Esophagus squamous epithelium (tissue), 5 donors: ENCODE measurements around the gene TNS1. TPM values are rescaled to one million over a fixed set of nuclear protein-coding genes. Genes with fewer than 3 reads are reported as not detected.
A peak's percentile ranks its signal among the peaks of the same experiment; 100 is the strongest.
"Not testable (repeated sequence)": the region's sequence is repeated elsewhere in the genome, so short reads cannot be mapped to it uniquely, and the experiment has no call there.

Source experiments
- DNase-seq: peaks from one replicate; lab custom pipeline; 2025; lab: John Stamatoyannopoulos, UW
- H3K27ac ChIP-seq, 4 donors: fragments of 200-600 bp; sonication (generic); one replicate each; pipeline ENCODE4 v1.5.1; 2016 to 2019; ENCODE audit warnings: mild to moderate bottlenecking in 1 of 4
- H3K27me3 ChIP-seq, 4 donors: fragments of 200-600 bp; sonication (generic); 1 replicate in 3 of 4; 2 replicates in 1 of 4; pipeline versions ENCODE4 v1.5.1 to v1.6.0; 2017 to 2021; ENCODE audit warnings: antibody characterized with exemption in 1 of 4
- H3K36me3 ChIP-seq, 3 donors: fragments of 200-600 bp; sonication (generic); one replicate each; pipeline ENCODE4 v1.5.1; 2016 to 2019
- H3K4me1 ChIP-seq, 3 donors: fragments of 200-600 bp; sonication (generic); one replicate each; pipeline ENCODE4 v1.5.1; 2017 to 2019
- H3K4me3 ChIP-seq, 4 donors: fragments of 200-600 bp; sonication (generic); 1 replicate in 3 of 4; 2 replicates in 1 of 4; pipeline ENCODE4 v1.5.1; 2016 to 2019; ENCODE audit warnings: mild to moderate bottlenecking in 2 of 4, moderate library complexity in 1 of 4
- H3K9me3 ChIP-seq, 3 donors: fragments of 200-600 bp; sonication (generic); one replicate each; pipeline ENCODE4 v1.5.1; 2016 to 2019
- CTCF ChIP-seq, 6 experiments: fragments of 450-650 bp in 4 of 6; fragments of 200-600 bp in 2 of 6; sonication (generic) in 2 of 6; IDR thresholded peaks; one replicate each; pipeline ENCODE4 v1.5.1; 2016 to 2019; ENCODE audit warnings: antibody characterized with exemption in 6 of 6, mild to moderate bottlenecking in 4 of 6, moderate library complexity in 4 of 6
- POLR2A ChIP-seq, 4 donors: fragments of 450-650 bp; IDR thresholded peaks; one replicate each; pipeline ENCODE4 v1.6.1; 2017; ENCODE audit warnings: antibody characterized with exemption in 4 of 4, mild to moderate bottlenecking in 4 of 4, moderate library complexity in 3 of 4
- WGBS, 2 donors: methylation state at CpG; one replicate each; pipeline ENCODE4 v1.1.5; 2018; 5-methylcytosine and 5-hydroxymethylcytosine counted together
- intact Hi-C: fragments of 100-400 bp; cut with DNase I; formaldehyde crosslinking; loops from one replicate; pipeline ENCODE4 v1.15.0; 2022
- total RNA-seq, 4 donors: library from RNA; depleted of rRNA; stranded (reverse); fragments of >200 nt; gene quantifications; one replicate each; pipeline ENCODE4 v1.1.0, GENCODE V29; 2016
- donor health status: DM: yes; HTN: yes; CAD: no.

Gene TNS1
- total RNA-seq, 4 donors from 2014 or later, result 34.7 to 201 (median 59.2) TPM

- H3K36me3 ChIP-seq, result no peaks in the 10 kb centered on the region
- no peak overlapping the region for H3K27ac ChIP-seq
- DNase-seq, result no peak
- no peaks in the 10 kb centered on the region for H3K9me3 ChIP-seq
- H3K4me1 ChIP-seq, result peaks cover 18 to 61% (median 29%) of the 10 kb centered on the region in 3 donors
- no peak overlapping the region for H3K4me3 ChIP-seq
- intact Hi-C loops, result no loop called here
- no peaks in the 10 kb centered on the region for H3K27me3 ChIP-seq
- no peak for TF ChIP-seq POLR2A (IDR thresholded peaks at IDR 0.05)
- no peak for TF ChIP-seq CTCF (IDR thresholded peaks at IDR 0.05)
- 73 to 78% methylated on average over 1 to 4 of the region's 6 CpGs for WGBS, 2 donors
These were observed 18.3 kb upstream of the TNS1 start for GRCh38 chr2:218020966-218021535.

DNA sequence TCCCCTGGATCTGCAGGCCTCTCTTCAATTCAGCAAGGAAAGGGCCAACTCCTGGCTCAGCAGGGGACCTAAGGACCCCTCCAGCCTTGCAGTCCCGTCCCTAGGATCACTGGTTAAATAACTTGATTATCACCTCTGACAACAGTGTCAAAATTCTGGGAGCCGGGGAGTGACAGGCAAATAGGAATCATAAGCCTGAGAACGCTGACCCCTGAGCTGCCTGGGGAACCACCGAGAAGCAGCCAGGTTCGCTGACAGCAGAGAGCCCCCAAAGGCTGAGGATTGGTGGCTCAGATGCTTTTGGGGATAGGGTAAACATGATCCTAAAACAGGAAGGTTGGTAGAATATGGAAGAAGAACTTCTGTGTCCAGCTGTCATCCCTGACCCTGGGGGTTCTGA lies 17.5 kb upstream of the TNS1 start:
- Histone ChIP-seq H3K36me3 (no peaks in the 10 kb centered on the region), H3K4me3 (no peak overlapping the region), H3K27ac (no peak overlapping the region), H3K27me3 (no peaks in the 10 kb centered on the region), H3K9me3 (no peaks in the 10 kb centered on the region), H3K4me1 (peaks cover 18 to 61% (median 31%) of the 10 kb centered on the region in 3 donors)
- TF ChIP-seq CTCF (IDR thresholded peaks at IDR 0.05) (no peak), POLR2A (IDR thresholded peaks at IDR 0.05) (no peak)
- WGBS, 2 donors, result 60 to 96% methylated on average over 1 to 4 of the region's 5 CpGs
- no peak for DNase-seq
- intact Hi-C loops, result no loop called here

DNA sequence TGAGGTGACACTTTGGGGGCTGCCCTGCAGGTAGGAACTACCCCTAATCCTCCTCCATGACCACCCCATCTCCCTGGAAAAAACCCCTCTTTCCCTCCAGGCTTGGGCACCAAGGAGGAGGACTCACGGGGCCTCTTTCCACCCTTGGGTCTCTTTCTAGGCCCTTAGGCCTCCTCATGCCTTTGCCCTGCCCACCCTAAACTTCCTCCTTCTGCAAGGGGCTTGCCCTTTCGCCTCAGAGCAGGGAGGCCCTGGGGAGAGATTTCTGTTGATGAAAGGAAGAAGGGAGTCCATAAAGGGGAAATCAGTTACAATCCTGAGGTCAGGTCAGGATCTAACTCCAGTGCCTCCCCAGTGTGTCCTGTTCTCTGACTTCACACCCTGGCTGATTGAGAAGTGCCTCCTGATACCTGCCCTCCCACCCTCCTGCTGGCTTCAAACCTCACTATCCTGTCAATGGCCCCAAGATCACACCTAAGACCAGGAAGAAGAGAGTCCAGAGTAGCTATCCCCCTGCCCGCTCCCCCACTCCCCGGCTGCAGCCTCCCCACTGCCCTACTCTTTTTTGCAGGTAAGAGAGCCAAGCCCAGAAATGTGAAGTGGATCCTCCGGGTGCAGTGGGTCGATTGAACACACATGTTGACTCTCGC lies 16.7 kb upstream of the TNS1 start:
- no peak overlapping the region for H3K4me3 ChIP-seq
- H3K36me3 ChIP-seq, result no peaks in the 10 kb centered on the region
- 75 to 83% methylated on average over 4 to 6 of the region's 7 CpGs for WGBS, 2 donors
- peaks cover 14 to 57% (median 25%) of the 10 kb centered on the region in 3 donors for H3K4me1 ChIP-seq
- intact Hi-C loops, result no loop called here
- H3K9me3 ChIP-seq, result no peaks in the 10 kb centered on the region
- H3K27ac ChIP-seq, result no peak overlapping the region
- H3K27me3 ChIP-seq, result no peaks in the 10 kb centered on the region
- no peak for DNase-seq
- TF ChIP-seq POLR2A (IDR thresholded peaks at IDR 0.05) (no peak), CTCF (IDR thresholded peaks at IDR 0.05) (no peak)

DNA sequence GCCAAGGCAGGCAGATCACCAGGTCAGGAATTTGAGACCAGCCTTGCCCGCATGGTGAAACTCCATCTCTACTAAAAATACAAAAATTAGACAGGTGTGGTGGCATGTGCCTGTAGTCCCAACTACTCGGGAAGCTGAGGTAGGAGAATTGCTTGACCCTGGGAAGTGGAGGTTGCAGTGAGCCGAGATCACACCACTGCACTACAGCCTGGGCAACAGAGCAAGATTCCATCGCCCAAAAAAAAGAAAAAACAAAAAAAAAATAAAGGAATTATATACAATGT lies 16.0 kb upstream of the TNS1 start:
- DNase-seq, H3K4me3 ChIP-seq, H3K36me3 ChIP-seq, H3K9me3 ChIP-seq, intact Hi-C loops, H3K27me3 ChIP-seq: not testable (repeated sequence)
- 76 to 82% methylated on average over 4 of the region's 4 CpGs for WGBS, 2 donors
- peaks cover 13 to 50% (median 22%) of the 10 kb centered on the region in 3 donors for H3K4me1 ChIP-seq
- H3K27ac ChIP-seq, result peak overlapping the region in 1 of 4 donors; percentile 17

DNA sequence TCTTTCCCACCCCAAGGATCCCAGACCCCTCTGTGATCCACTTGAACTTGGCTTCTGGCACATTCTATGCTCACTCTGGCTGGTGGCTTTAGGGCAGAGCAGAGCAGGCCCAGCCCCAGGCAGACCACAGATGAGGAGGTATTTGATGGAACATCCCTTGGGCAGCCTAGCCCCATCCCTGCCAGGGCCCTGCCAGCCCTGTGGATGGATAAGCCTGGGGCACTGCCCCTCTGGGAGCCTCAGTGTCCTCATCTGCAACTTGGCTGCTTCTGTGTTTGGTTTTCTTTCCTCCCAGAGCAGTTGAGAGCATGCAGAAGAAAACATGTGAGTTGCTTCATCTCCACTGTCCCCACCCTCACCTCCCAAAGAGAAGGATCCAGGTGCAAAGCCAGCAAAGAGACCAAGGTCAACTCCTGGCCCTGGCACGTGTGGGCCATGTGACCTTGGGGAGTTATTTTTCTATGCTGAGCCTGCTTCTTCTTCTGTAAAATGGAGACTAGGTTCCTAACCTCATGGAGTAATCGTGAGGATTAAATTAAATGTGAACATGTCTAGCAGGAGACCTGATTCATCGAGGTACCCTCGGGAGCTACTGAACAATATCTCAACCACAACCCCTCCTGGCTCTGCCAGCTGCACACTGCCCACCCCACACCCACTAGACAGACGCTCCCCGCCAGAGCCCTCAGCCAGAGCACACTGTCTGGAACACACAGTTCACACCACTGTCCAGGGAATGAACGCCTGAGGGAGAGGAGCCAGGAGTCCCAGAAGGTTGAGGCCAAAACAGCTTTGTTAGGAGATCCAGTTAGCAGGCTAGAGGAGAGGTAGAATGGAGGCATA lies 14.6 kb upstream of the TNS1 start:
- no peak for TF ChIP-seq POLR2A (IDR thresholded peaks at IDR 0.05)
- no peak for TF ChIP-seq CTCF (IDR thresholded peaks at IDR 0.05)
- no peak for DNase-seq
- Histone ChIP-seq H3K4me3 (no peak overlapping the region), H3K9me3 (no peaks in the 10 kb centered on the region), H3K36me3 (no peaks in the 10 kb centered on the region), H3K27ac (peak overlapping the region in 3 of 4 donors; percentile 10 to 42 (median 17)), H3K27me3 (peaks cover 0 to 1% (median 0%) of the 10 kb centered on the region in 4 donors), H3K4me1 (peaks cover 13 to 39% (median 22%) of the 10 kb centered on the region in 3 donors)
- 33 to 41% methylated on average over 2 to 4 of the region's 7 CpGs for WGBS, 2 donors
- intact Hi-C loops, result no loop called here
